ENCODE results near the gene JAKMIP2. TPM values are rescaled to one million over a fixed set of nuclear protein-coding genes. Genes with fewer than 3 reads are reported as not detected.

The JAKMIP2 gene
- total and polyA plus RNA-seq, 2 experiments from 2014 or later: 1.4 to 4.3 TPM

GRCh38 chr5:147633173-147633572, 149.4 kb downstream of the JAKMIP2 start:
- H3K4me2 ChIP-seq: no peak overlapping the region
- H2AFZ ChIP-seq: no peak overlapping the region
- H3K4me3 ChIP-seq: no peak overlapping the region
- H3K9me3 ChIP-seq (ENCODE audit: low read depth): no peaks in the 10 kb centered on the region
- no peaks in the 10 kb centered on the region for H3K9me2 ChIP-seq (replicated peaks; ENCODE audit: insufficient read depth)
- TF ChIP-seq EZH2 (IDR thresholded peaks at IDR 0.05; ENCODE audit: borderline replicate concordance): no peak
- no peak for TF ChIP-seq EZH2phosphoT487 (IDR thresholded peaks at IDR 0.05; ENCODE audit: low read depth, severe bottlenecking, unreplicated experiment)
- TF ChIP-seq, protein P1, sequence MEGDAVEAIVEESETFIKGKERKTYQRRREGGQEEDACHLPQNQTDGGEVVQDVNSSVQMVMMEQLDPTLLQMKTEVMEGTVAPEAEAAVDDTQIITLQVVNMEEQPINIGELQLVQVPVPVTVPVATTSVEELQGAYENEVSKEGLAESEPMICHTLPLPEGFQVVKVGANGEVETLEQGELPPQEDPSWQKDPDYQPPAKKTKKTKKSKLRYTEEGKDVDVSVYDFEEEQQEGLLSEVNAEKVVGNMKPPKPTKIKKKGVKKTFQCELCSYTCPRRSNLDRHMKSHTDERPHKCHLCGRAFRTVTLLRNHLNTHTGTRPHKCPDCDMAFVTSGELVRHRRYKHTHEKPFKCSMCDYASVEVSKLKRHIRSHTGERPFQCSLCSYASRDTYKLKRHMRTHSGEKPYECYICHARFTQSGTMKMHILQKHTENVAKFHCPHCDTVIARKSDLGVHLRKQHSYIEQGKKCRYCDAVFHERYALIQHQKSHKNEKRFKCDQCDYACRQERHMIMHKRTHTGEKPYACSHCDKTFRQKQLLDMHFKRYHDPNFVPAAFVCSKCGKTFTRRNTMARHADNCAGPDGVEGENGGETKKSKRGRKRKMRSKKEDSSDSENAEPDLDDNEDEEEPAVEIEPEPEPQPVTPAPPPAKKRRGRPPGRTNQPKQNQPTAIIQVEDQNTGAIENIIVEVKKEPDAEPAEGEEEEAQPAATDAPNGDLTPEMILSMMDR (IDR thresholded peaks at IDR 0.05; ENCODE audit: poor library complexity): no peak
- H3K27ac ChIP-seq: no peak overlapping the region
- DNase-seq (ENCODE audit: low spot score): no peak
- no peaks in the 10 kb centered on the region for H3K79me2 ChIP-seq
- no peaks in the 10 kb centered on the region for H3K36me3 ChIP-seq (replicated peaks; ENCODE audit: insufficient read depth, low read depth)
- no peaks in the 10 kb centered on the region for H3K27me3 ChIP-seq
- no peaks in the 10 kb centered on the region for H3K4me1 ChIP-seq (ENCODE audit: insufficient read depth)
- no peaks in the 10 kb centered on the region for H4K20me1 ChIP-seq (ENCODE audit: insufficient read depth, poor library complexity, severe bottlenecking)

DNA sequence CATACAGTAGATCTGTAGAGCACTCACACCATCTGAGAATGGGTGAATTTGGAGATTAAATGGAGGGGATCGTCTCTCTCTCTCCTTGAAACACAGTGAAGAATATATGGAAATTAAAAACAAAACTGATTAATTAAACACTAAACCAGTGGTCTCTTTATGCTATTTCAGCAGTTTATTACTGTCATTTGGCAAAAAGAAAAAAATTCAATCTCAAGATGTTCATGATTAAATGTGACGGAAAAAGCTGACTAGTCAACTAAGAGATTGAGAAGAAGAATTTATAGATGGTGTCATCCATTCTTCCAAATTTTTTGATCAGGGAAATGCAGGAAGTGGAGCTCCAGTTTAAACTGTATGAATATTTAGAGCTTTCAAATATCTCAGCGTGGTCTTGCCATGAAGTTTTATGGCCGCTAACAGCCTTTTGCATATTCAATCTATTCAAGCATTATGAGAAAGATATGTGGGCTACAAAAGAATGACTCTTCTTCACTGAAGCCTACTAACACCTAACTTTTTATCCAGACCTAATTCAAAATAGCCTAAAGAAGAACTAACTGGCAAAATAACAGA, 151.0 kb downstream of the JAKMIP2 start:
- H4K20me1 ChIP-seq (ENCODE audit: insufficient read depth, poor library complexity, severe bottlenecking): no peaks in the 10 kb centered on the region
- H3K36me3 ChIP-seq (replicated peaks; ENCODE audit: insufficient read depth, low read depth): no peaks in the 10 kb centered on the region
- H3K4me3 ChIP-seq: no peak overlapping the region
- 91% methylated on average over 4 of the region's 4 CpGs for WGBS (ENCODE audit: low lambda C conversion rate, missing lambda C conversion rate)
- no peak overlapping the region for H3K4me2 ChIP-seq
- H3K4me1 ChIP-seq (ENCODE audit: insufficient read depth): no peaks in the 10 kb centered on the region
- H3K79me2 ChIP-seq: no peaks in the 10 kb centered on the region
- TF ChIP-seq, protein P1 (IDR thresholded peaks at IDR 0.05; ENCODE audit: poor library complexity): no peak
- TF ChIP-seq EZH2phosphoT487 (IDR thresholded peaks at IDR 0.05; ENCODE audit: low read depth, severe bottlenecking, unreplicated experiment): no peak
- no peak for TF ChIP-seq EZH2 (IDR thresholded peaks at IDR 0.05; ENCODE audit: borderline replicate concordance)
- no peak for DNase-seq (ENCODE audit: low spot score)
- H2AFZ ChIP-seq: no peak overlapping the region
- H3K27me3 ChIP-seq: no peaks in the 10 kb centered on the region
- no peaks in the 10 kb centered on the region for H3K9me3 ChIP-seq (ENCODE audit: low read depth)
- H3K27ac ChIP-seq: no peak overlapping the region
- no peaks in the 10 kb centered on the region for H3K9me2 ChIP-seq (replicated peaks; ENCODE audit: insufficient read depth)

DNA sequence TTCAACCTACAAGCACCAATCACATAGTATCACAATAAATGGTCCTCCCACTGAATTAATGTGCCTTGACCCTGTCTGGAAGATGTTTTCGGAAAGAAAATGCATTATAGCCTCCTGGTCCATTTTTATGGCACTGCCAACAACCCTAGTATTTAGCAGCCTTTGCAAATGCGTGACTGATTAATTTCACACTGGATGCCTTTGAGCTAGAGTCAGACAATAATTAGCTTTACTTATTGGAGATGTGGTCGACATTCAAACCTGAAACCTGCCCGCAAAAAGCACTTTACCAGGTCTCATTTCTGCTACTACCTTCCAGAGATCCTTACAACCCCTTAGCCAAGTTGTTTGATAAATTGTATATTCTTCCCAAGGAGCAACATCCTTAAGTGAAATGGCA, 153.3 kb downstream of the JAKMIP2 start:
- Histone ChIP-seq H3K4me2 (no peak overlapping the region), H2AFZ (no peak overlapping the region), H4K20me1 (ENCODE audit: insufficient read depth, poor library complexity, severe bottlenecking) (no peaks in the 10 kb centered on the region), H3K79me2 (no peaks in the 10 kb centered on the region), H3K36me3 (replicated peaks; ENCODE audit: insufficient read depth, low read depth) (no peaks in the 10 kb centered on the region), H3K9me2 (replicated peaks; ENCODE audit: insufficient read depth) (no peaks in the 10 kb centered on the region), H3K4me1 (ENCODE audit: insufficient read depth) (peaks cover 3% of the 10 kb centered on the region), H3K27ac (no peak overlapping the region), H3K27me3 (no peaks in the 10 kb centered on the region), H3K9me3 (ENCODE audit: low read depth) (no peaks in the 10 kb centered on the region), H3K4me3 (no peak overlapping the region)
- TF ChIP-seq, protein P1 (IDR thresholded peaks at IDR 0.05; ENCODE audit: poor library complexity): no peak
- TF ChIP-seq EZH2 (IDR thresholded peaks at IDR 0.05; ENCODE audit: borderline replicate concordance): no peak
- no peak for TF ChIP-seq EZH2phosphoT487 (IDR thresholded peaks at IDR 0.05; ENCODE audit: low read depth, severe bottlenecking, unreplicated experiment)
- DNase-seq (ENCODE audit: low spot score): no peak
- 86% methylated on average over 4 of the region's 4 CpGs for WGBS (ENCODE audit: low lambda C conversion rate, missing lambda C conversion rate)

Data from hepatocyte (in vitro differentiated cells).